Measurements from ENCODE around the gene GGACT.

Gene GGACT

DNA sequence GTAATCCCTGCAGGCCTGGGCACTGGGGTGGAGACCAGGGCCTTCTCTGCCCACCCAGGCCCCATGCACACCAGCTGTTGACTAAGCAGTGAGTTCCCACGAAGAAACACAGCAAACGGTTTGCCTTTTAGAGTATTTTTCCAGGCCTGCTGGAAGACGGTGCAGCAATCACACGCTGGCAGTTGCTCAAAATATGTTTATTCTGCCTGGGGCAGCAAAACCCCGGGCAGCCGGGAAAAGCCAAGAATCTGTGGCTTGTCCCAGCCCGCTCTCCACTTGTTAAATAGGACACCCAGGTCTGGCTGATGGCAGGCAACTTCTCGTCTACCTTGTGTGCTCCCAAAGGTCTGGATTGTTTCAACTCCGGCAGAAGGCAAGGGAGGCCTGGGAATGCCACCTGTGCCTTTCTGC lies 40.8 kb downstream of the GGACT start:
- DNase-seq (ENCODE audit: low spot score): no peak

DNA sequence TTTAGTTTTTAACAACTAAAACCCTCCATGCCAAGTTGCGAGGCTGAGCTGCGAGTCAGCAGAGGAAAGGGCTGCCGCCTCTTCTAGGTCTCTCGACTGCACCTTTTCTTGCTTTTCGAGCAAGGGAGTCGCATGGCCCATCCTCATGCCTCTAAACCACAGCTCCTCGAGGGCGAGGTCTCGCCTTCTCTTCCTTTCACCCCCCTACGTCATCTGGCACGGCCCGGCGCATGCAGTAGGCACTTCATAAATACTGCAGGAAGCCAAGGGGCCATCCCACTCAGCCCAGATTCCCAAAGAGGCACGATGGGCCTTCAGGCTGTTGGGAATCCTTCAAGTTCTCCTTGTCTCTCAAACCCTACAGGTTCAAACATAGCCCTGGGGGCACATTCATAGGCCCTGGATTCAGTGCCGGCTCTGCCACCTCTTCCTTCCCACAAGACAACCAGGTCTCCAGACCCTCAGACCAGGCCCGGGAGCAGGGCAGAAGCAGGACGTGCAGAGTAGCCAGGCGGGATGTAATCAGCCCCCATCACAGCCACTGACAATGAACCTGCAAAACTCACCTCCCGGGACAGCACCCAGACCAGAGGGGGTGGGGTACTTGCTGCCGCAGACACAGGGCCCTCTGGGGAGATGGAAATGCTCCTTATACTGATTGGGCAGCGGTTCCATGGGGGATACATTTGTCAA lies 41.7 kb downstream of the GGACT start:
- no peak for DNase-seq (ENCODE audit: low spot score)

DNA sequence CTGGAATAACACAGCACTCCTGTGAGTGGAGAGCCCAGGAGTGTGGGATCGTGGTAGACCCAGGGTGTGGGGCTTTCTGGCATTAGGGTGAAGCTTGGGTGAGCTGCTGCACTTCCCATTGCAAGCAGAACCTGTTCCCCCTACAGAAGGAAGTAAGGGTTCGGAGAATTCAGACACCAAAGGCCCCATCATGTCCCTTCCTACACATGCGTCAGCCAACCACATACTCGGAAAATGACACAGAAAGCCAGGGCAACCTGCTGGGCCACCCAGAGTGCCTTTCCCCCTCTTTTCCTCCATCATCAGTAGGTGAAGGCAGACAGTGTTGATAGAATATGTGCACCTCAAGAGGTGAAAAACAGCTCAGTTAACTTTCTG lies 42.9 kb downstream of the GGACT start:
- no peak for DNase-seq (ENCODE audit: low spot score)

DNA sequence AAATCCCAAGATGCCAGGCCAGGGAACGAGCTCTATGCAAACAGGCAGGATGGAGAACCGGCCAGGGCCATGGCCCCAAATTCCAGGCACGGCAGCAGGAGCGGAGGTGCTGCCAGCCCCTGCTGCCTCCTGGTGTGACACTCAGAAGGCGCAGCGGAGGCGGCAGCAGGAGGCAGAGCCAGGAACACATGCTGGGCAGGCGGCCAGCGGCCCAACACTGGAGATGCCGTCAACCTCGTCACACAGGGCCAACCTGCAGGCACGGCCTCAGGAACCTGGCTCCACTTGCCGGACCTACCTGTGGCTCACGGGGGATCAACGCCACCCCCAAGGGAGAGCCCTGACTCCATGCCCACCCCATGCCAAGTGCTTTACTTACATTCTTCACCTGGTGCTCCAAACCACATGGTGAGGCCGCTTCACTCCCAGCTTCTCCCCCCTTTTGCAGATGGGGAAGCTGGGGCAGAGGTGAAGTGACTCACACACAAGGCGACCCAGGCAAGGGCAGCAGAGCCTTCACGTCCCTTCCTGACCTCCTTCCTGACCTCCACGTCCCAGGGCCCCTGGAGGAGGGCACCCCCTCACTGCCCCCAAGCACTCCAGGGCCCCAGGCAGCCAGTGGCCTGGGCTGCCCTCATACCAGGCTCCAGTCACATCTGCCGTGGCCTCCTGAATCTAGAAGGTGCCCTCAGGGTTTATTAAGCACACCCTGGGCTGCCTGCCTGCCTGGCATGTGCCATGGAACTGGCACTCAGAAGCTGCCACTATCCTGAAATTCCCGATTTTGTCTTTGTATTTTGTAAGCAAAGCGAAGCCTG lies 43.5 kb downstream of the GGACT start:
- no peak for DNase-seq (ENCODE audit: low spot score)

DNA sequence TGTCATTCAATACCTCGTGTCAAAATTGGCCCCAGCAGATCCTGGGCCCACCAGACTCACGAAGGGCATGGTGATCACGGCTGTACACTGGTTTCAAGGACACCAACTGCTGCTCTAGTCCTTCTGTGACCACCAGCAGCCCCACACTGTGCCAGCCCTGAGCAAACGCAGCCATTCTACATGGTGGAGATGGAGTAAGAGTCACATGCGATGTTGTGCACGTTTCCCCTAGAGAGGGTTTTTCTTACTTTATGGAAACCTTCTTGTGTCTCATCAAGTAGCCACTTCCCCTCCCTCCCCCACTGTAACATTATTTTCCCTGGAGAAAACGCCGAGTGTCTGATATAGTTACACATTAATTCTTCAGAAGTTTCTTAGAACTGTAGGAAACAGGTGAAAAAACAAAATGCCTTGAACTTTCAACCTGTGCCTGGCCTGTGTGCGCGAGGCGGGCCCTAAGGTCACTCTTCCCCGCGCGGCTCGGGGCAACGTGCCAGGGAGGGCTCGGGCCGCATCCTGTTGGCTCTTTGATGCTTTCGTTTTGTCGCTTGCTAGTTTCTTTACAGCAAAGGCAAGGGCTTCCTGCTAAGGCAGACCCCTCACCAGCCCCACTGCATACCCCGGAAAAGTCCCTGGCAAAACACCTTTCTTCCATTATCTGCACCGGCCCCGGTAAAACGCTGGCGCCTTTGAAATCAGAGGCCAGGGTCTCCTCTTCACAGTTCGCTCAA lies 44.6 kb downstream of the GGACT start:
- no peak for DNase-seq (ENCODE audit: low spot score)

DNA sequence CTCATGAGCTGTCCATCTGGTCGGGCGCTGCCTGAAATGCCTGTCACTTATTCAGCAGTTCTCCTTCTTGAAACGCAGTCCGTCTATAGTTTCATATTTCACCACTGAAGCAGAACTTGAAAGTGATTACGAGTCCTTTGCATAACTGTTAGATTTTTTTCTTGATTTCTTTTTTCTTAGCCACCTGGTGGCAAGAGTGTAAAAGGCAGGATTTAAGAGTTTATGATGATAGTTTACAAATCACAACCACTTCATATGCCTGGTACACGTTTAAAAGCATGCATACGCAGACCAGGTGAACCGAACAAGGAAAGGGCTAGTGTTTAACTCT lies 45.8 kb downstream of the GGACT start:
- peak; percentile 30 for DNase-seq (ENCODE audit: low spot score)

DNA sequence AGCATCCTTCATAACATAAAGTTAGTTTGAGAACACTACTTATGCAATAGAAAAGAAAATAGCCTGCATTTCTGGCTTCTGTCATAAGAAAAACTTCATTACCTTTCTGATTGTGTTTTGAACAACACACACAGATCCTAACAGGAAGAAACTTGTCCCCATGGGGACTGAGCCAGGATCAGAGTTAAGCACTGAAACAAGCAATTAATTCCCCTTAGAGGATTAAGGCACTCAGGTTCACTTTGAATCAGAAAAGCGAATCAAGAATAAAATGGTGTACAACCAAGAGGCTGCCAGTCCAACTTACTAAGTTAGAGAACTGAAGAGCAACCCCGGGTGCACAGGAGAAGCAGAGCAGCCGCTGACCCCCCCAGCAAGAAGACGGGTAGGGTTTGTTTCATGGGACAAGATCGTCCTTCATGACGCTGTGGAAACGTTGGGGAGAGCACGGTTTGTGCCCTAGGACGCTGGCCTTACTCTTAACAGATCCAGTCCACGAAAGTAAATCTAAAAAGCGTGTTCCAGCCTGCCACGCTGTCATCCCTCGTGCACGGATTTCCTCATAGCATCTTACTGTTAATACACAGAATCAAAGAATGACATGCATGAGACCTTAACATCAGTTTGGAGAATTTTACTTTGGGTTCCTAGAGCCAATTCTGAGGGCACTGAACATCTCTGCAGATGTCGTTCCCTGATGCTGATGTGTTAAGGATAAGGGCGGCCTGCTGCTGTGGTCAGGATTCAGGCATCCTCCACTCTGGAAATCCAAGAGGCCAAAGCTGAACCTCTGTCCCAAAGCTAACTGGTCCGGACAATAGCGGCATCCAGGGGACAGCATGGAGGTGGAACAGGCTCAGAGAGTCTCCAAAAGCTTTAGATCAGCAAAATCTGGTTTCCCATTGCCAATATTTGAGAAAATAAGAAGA lies 46.4 kb downstream of the GGACT start:
- no peak for DNase-seq (ENCODE audit: low spot score)

DNA sequence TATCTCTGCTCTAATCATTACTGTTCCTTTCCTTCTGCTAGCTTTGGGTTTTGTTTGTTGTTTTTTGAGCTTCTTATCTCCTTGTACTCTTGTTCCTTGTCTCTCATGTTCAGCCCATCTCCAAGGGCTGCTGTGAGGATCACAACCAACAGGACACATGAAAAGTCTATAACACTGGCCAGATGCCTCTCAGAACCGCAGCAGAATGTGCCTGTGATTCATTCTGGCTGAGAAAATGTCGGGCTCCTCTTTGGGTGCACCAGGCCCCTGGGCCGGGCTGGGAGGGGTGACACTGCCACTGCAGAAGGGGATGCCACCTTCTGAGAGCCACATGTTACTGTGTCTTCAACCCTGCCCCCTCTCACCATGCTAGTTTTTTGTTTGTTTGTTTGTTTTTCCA lies 48.0 kb downstream of the GGACT start:
- no peak for DNase-seq (ENCODE audit: low spot score)

DNA sequence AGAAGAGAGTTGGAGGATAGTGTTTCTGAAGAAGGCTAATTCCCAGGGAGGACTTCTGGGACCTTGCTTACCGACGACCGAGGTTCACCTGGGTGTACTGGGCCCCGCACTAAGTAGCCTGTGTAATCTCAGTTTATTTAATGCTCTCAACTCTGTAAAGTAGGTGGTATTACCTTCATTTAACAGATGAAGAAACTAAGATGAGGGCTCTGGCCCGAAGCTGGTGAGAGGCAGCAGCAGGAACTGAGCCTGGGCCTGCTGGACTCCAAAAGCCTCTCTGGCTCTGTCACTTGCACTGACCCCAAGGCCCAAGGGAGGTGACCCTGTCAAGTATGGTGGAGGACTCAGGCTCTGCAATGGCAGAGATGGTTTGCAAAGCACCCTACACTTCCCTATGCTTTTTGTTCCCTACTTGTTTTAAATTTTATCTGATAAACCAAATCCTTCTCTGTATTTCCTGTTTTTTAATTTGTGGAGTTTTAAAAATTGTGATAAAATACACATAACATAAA lies 50.6 kb downstream of the GGACT start:
- DNase-seq (ENCODE audit: low spot score): no peak

DNA sequence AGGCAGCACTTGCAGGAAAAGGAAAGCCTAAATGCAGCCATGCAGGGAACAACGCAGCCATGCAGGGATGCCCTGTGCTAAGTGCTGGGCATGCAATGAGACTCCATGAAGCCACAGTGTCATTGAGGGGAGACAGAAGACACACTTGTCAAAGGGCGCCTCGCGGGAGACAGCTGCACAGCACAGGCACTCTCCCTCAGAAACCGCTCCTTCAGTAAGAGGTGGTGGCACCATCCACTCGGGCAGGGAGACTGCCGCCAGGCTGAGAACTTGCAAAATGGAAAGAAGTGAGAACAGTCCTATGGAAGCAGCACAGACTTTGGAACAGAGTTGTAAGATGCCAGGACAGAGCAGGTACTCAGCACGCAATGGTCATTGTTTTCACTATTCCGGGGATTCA lies 51.1 kb downstream of the GGACT start:
- DNase-seq (ENCODE audit: low spot score): no peak

DNA sequence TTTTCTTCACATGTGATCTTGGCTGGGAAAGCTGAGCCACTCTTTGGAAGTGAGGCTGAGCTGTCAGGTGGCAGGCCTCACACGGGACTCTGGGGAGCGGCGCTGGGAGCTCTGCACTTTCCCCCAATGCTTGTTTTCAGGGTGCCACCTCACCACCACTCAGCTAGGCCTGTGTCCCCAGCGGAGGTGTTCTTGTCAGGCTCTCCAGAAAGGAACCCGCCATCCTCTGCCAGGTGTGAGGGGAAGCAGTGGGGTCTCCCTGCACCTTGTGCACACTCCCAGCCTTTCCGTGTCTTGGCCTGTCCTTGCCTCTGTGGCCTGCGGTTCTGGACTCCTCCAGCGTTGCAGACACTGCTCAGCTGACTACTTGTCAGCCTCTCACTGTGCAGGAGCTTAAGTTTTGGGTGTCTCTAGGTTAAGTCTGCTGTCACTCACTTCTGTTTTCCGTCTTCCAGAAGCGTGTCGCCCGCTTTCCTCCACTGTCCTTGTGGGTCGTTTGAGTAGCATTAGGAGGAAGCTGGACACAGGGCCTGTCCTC lies 51.9 kb downstream of the GGACT start:
- DNase-seq (ENCODE audit: low spot score): no peak

DNA sequence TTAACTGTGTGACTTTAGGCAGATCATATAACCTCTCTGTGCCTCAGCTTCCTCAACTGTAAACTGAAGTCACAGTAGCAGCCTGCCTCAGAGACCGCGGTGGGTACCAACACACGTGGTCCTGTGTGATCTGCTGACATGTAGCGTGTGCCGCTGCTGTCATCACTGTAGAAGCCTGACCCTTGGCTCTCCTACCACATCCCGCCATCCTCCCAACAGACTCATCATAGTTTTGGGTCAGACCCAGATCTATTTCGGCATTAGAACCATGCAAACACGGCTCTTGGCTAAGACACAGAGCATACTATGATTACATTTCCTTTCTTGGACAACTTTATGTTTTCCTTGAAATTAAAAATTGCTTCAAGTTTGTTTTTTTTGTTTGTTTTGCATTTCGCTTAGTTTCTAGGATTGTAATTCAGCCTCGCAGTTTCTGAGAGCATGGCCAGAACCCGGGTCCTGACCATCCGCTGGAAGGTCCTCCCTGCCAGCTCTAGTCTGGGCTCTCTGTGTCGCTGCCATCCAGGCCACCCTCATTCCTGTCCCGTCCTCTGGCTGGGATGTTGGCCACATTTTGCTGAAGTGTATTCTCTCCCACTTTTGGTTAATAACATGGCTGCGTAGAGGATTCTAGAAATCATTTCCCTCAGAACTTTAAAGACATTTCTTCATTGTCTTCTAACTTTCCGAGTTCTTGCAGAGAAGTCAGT lies 53.0 kb downstream of the GGACT start:
- DNase-seq (ENCODE audit: low spot score): no peak

DNA sequence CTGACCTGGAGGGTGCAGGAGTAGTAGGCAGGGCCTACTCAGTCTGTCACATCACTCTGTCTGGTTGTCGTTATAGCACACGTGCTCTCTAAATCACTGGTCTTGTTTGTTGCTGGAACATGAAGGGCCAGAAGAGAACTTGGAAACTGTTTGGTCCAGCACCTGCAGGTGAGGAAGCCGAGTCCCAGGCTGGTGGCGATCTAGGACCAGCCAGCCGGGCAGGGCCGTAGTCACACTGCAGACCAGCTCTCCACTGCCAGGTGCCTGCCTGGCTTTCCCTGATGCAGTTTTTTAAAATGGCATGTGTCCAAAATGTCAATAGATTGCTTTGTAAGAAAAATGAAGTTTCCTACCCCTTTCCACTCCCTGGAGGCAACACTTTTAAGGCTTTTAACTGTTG lies 53.7 kb downstream of the GGACT start:
- no peak for DNase-seq (ENCODE audit: low spot score)

DNA sequence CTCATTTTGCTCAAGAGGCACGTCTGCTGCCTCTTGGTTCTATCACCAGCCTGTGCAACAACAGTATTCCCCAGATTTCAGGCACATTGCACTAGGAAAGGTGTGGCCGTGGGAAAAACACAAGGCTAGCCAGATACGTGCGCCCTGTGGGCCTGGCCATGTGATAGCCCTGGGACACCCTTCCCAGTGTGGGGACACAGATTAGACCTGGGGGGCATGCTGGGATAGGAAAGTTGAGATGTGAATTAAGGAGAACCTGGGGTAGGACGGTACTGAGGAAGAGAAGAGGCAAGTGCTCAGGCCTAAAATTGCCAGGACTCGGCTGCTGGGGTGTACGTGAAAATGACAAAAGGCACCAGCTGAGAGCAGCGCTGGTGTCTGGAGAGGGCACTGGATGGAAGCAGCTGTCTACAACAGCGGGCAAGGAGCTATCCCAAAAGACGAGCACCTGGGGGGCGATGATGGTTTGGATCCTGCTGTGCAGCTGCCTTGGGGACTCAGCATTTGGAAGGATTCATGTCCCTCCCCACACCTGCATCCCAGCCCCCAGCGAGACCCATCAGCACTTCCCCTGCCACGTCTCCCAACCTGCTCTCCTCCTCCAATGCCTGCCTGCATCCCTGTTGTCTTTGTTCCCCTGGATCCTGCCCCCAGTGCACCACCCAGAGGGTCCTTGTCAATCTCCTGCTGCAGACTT lies 54.3 kb downstream of the GGACT start:
- no peak for DNase-seq (ENCODE audit: low spot score)

DNA sequence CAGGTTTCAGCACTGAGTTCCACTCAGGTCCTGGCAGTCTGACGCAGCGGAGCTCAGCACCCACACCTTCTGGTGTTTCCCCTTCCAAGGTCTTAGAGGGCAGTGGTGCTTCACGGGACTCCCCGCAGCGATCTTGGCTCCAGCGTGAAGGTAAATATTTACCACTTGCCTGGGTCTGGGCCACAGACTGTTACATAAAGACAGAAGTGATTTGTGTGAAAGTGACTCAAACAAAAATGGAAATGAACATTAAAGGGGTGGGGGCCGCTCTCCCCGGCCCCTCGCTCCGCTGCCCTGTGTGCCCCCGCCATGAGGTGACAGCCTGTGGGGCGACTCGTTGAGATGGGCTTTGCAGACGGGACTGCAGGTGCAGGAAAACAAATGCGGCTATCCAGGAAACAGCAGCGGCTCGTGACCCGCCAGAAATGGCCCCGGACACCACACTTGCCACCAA lies 55.0 kb downstream of the GGACT start:
- no peak for DNase-seq (ENCODE audit: low spot score)

DNA sequence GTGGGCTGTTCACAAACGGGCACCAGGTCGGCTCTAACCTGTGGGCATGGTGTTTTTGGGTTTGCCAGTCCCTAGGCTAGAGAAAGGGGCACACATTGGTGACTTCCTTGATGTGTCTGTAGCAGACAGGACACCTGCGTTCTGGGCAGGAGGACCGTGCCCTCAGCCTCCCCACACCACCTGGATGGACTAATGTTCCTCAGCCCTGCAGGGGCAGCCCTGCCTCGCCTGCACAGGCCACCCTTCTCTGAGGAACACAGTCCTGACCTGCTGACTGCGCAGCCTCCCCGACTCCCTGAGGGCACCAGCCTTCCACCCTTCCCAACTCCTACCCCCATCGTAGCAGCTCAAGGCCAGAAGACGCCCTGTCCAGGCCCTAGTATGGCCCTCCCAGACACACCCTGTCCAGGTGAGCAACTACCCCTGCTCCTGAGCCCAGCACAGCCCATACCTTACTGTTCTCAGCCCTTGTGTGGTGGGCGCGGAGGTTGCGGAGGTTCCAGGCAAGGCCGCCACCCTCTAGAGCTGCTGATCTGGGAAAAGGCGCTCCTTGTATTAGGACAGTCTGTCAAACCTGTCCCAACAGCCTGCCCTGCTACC lies 55.7 kb downstream of the GGACT start:
- no peak for DNase-seq (ENCODE audit: low spot score)

DNA sequence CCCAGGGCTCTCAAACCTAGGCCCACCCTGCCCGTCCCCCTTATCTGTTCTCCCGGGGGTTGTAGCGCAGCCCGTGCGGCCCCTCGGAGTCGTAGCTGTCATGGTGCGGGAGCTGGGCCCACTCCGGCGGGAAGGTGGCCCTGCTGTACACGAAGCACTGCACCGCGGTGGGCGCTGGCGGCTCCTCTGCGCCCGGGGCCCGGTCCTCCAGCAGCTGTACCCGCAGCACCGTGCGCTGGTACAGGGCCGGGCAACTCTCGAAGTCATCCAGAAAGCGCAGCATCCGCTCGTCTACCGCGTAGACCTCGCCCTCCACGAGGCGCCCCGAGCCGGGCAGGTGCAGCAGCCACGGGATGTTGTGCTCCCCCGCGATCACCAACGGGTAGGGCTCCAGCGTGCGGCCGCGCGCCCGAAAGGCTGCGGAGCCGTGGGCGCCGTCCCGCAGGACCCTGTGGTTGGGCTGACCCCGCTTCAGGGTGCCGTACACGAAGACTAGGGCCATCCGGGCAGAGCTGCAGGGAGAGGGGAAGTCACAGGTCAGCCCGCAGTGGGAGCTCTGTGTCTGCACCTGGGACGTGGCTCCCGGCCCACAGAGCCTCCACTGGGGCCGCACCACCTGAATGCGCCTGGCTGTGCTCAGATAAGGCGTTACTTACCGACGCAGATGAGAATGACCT lies 56.4 kb downstream of the GGACT start:
- DNase-seq (ENCODE audit: low spot score): no peak

DNA sequence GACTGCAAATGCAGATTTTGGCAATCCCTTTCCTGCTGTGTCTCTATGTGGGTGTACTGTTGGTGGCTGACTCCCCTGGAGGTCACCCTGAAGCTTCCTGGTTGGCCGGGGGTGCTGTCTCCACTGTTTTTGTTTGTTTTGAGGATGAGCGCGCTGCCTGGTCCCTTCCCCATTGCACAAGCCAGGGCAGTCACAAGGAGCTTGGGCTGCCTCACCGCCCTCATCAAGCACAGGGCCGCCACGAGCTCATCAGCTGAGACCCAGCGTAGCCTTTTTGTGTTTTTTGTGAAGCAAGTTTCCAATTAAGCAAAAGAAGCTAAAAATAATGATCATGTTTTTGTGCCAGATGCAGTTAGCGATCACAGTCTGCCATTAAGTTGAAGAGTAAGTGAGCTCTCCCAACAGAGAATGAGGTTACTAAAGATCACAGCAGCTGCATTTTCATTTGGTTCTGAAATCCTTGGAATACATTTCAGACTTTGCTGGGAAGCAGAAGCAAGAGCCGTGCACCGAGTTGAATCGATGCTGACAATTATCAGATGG lies 57.8 kb downstream of the GGACT start:
- DNase-seq (ENCODE audit: low spot score): no peak
